Astrocyte of the spinal cord (primary cell): ENCODE data around the gene DTNB.
"Not testable (repeated sequence)": the region's sequence is repeated elsewhere in the genome, so short reads cannot be mapped to it uniquely, and the experiment has no call there.

ENCODE experiments used
- DNase-seq: peaks from one replicate; pipeline ENCODE4 v3.0.0; 2011; ENCODE audit warnings: low read depth, low spot score
- H3K4me3 ChIP-seq: 2 replicates; pipeline ENCODE4 v1.5.1; 2011; ENCODE audit warnings: low read depth, mild to moderate bottlenecking, low read length, moderate library complexity
- in situ Hi-C: cut with HindIII; loops from 2 replicates; pipeline ENCODE4 v1.10.0; 2017; ENCODE audit warnings: low sequenced_read_pairs
- TF ChIP-seq, protein P1 (sequence below): IDR thresholded peaks from 2 replicates; pipeline ENCODE4 v1.5.1; 2012; ENCODE audit warnings: low read depth, mild to moderate bottlenecking, low read length, inconsistent platforms

DTNB gene

DNA sequence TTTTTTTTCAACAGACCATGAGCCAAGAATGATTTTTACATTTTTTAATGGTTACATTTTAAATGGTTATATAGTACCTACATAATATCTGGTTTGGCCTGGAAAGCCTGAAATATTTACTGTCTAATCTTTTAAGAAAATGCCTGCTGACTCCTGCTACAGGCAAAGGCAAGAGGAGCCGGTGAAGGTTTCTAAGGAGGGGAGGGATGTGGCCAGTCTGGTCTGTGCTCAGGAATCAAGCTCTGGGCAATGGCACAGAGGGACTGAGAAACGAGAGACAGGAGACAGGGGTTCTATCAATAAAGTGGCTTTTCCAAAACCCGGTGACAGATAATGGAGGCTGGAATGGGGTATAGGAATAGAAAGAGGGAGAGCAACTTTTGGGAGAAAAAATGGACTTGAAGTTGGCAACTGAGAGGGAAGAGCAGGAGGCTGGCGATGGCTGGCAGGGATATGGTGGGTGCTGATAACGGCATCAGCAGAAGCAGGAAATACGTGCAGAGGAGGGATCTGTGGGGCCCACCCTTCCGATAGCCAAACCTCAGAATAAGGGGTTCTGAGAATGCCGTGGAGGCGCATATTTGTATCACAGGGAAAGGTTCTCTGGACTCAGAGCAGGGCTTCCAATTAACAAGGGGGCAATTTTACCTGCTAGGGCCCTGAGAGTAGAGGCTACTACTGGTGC lies 267.6 kb downstream of the DTNB start:
- H3K4me3 ChIP-seq = no peak overlapping the region
- no peak for DNase-seq
- in situ Hi-C loops = no loop called here
- TF ChIP-seq, protein P1, sequence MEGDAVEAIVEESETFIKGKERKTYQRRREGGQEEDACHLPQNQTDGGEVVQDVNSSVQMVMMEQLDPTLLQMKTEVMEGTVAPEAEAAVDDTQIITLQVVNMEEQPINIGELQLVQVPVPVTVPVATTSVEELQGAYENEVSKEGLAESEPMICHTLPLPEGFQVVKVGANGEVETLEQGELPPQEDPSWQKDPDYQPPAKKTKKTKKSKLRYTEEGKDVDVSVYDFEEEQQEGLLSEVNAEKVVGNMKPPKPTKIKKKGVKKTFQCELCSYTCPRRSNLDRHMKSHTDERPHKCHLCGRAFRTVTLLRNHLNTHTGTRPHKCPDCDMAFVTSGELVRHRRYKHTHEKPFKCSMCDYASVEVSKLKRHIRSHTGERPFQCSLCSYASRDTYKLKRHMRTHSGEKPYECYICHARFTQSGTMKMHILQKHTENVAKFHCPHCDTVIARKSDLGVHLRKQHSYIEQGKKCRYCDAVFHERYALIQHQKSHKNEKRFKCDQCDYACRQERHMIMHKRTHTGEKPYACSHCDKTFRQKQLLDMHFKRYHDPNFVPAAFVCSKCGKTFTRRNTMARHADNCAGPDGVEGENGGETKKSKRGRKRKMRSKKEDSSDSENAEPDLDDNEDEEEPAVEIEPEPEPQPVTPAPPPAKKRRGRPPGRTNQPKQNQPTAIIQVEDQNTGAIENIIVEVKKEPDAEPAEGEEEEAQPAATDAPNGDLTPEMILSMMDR = no peak

DNA sequence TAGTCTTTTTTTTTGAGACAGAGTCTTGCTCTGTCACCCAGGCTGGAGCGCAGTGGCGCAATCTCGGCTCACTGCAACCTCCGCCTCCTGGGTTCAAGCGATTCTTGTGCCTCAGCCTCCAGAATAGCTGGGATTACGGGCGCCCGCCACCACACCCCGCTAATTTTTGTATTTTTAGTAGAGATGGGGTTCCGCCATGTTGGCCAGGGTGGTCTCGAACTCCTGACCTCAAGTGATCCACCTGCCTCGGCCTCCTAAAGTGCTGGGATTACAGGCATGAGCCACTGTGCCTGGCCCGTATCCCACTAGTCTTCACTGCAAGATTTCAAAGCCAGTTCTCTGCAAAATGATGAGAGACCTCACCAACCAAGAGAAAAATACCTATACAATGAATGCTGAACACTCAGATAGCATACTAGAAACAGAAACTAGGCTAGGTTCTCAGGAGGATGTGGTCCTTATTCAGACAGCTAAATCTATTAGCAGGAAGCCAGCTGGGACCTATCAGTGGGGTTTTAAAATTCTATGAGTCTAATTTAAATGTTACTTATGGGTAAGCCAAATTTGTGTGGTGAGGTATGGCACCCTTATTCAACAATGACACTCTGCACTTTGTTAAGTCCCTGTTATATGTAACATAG lies 270.1 kb downstream of the DTNB start:
- in situ Hi-C loops, DNase-seq, H3K4me3 ChIP-seq: not testable (repeated sequence)

DNA sequence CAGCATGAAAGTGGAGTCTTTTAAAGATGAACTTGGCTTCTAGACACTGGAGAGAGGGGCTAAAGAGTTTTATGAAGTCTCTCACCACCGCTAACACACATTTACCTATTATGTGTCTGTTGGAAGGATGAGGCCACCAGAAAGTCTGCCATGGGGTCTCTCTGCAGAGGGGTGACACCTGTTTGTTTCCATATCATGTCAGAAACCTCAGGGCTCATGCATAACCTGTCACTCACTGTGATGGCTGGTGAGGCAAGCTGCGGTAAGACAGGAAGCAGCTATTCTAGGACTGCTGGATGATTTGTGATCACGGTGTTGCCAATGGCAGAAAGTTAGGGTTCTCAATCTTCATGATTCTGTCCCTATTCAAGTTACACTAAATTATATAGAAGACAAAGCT lies 270.9 kb downstream of the DTNB start:
- no peak for DNase-seq
- TF ChIP-seq, protein P1 = no peak
- in situ Hi-C loops = no loop called here
- no peak overlapping the region for H3K4me3 ChIP-seq

DNA sequence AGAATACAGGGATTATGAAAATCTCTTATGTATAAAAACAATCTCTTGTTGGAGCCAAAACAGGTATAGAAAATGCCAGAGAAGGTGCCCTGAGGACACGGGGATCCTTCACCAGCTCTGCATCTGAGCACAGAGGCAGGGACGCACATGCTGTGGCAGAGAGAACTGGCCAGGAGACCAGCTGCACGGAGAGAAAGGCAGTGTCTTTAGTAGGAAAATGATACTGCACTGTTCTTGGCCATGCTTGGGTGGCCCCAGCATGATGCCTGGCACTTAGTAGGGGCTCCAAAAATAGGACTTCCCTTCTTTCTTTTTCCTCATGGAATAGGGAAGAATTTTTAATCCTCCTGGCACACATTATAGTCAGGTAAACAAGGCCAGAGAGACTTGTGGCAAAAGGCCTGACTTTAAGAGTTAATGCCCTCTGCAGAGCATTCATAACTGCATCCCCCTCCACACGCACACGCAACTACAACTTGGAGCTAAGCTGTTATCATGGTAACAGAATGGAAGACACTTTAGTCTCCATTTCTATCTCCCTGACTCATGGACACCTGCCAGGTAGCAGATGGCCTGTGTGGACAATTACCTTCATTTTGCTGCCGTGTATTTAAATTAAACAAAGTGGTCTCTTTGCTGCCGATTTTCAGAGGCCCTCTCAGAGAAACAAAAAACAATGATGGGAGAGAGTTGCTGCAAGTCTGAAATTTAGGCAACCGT lies 271.9 kb downstream of the DTNB start:
- no peak overlapping the region for H3K4me3 ChIP-seq
- in situ Hi-C loops = no loop called here
- no peak for DNase-seq
- TF ChIP-seq, protein P1 = no peak

GRCh38 chr2:25400576-25401216 lies 272.7 kb downstream of the DTNB start:
- in situ Hi-C loops = no loop called here
- no peak overlapping the region for H3K4me3 ChIP-seq
- TF ChIP-seq, protein P1 = no peak
- no peak for DNase-seq

DNA sequence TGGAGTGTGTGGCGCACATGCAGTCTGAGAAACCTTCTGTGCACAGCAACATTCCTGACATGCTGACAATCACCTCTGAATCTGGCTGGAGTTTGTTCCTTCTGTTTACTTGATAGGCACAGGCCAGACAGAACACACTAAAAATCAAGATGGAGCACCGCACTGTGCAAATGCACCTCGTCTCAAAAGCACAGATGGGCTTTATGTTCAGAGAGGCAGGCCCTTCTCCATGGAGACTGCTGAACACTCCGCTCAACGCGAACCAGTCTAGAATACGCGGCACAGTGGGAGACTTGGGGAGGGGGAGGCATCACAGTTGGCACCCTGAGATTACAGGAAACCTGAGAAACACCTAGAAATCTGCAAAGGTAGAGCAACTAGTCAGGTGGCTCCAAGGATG lies 273.2 kb downstream of the DTNB start:
- in situ Hi-C loops = no loop called here
- no peak overlapping the region for H3K4me3 ChIP-seq
- TF ChIP-seq, protein P1 = no peak

More for the DNA sequence above, 273.2 kb downstream of the DTNB start:
- no peak for DNase-seq
